ENCODE results near the gene PPP2R5D.

GRCh38 chr6:42973926-42974325 is 10.4 kb upstream of the PPP2R5D start:
- no peak for TF ChIP-seq TAF1 (IDR thresholded peaks at IDR 0.05; ENCODE audit: borderline replicate concordance, low read depth, low read length)
- TF ChIP-seq POLR2AphosphoS5 (IDR thresholded peaks at IDR 0.05; ENCODE audit: low read depth, low read length): no peak

All from GM12892 (cell line).